ENCODE data around the gene SZT2.

DNA sequence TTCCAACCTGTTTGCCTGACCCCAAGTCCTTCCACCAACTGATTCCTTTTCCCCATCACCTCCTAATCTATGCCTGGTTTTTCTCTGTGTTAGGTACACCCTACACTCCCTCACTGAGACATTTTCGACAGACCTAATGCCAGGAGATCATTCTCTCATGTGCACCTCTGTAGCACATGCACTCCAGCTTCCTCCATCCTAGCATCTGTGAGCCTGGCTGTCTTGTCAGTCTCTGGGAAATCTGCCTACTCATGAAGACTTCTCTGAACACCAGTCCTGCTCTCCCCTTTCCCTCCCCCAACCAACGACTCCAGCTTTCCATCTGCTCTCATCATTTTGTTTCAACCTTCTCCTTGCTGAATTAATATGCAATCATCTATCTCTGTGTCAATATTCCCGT is 1.1 kb upstream of the SZT2 start:
- TF ChIP-seq EZH2phosphoT487 (IDR thresholded peaks at IDR 0.05; ENCODE audit: low read depth, severe bottlenecking, unreplicated experiment) (no peak), CTCF (IDR thresholded peaks at IDR 0.05; ENCODE audit: poor library complexity) (no peak), EZH2 (IDR thresholded peaks at IDR 0.05; ENCODE audit: borderline replicate concordance) (no peak)
